H9 (cell line): ENCODE measurements around the gene ZC3H7B. TPM values are rescaled to one million over a fixed set of nuclear protein-coding genes. Genes with fewer than 3 reads are reported as not detected.

ENCODE experiments used
- DNase-seq: peaks from one replicate; pipeline ENCODE4 v3.0.0-alpha.2; 2017
- H2AFZ ChIP-seq: one replicate; pipeline ENCODE4 v1.6.1; 2013; ENCODE audit warnings: mild to moderate bottlenecking, low read length, control low read depth, moderate library complexity
- H2AK5ac ChIP-seq: 2 replicates; pipeline ENCODE4 v1.6.1; 2013; ENCODE audit warnings: low read length, control low read depth, mixed read lengths; ENCODE audit not compliant: insufficient read length
- H2BK120ac ChIP-seq: one replicate; pipeline ENCODE4 v1.6.1; 2013; ENCODE audit warnings: low read depth, mild to moderate bottlenecking, low read length, control low read depth, inconsistent platforms; ENCODE audit not compliant: poor library complexity, severe bottlenecking
- H2BK12ac ChIP-seq: 2 replicates; pipeline ENCODE4 v1.6.1; 2013; ENCODE audit warnings: low read length, control low read depth, mixed read lengths, low read depth; ENCODE audit not compliant: insufficient read length
- H2BK15ac ChIP-seq: 2 replicates; pipeline ENCODE4 v1.6.1; 2013; ENCODE audit warnings: low read depth, low read length, control low read depth
- H2BK20ac ChIP-seq: one replicate; pipeline ENCODE4 v1.6.1; 2013; ENCODE audit warnings: low read depth, mild to moderate bottlenecking, low read length, control low read depth, inconsistent platforms; ENCODE audit not compliant: poor library complexity, severe bottlenecking
- H2BK5ac ChIP-seq: 2 replicates; pipeline ENCODE4 v1.6.1; 2013; ENCODE audit warnings: low read length, control low read depth, mixed read lengths; ENCODE audit not compliant: insufficient read length
- H3K14ac ChIP-seq: 2 replicates; pipeline ENCODE4 v1.6.1; 2013; ENCODE audit warnings: low read length, control low read depth; ENCODE audit not compliant: insufficient read depth
- H3K18ac ChIP-seq: 2 replicates; pipeline ENCODE4 v1.6.1; 2013; ENCODE audit warnings: low read depth, mild to moderate bottlenecking, mixed read lengths, low read length, control low read depth; ENCODE audit not compliant: insufficient read length
- H3K23ac ChIP-seq: 2 replicates; pipeline ENCODE4 v1.6.1; 2013; ENCODE audit warnings: low read length, control low read depth, mixed read lengths, low read depth; ENCODE audit not compliant: insufficient read length
- H3K23me2 ChIP-seq: 2 replicates; pipeline ENCODE4 v1.6.1; 2013; ENCODE audit warnings: low read depth, mild to moderate bottlenecking, mixed read lengths, low read length, control low read depth; ENCODE audit not compliant: insufficient read length, poor library complexity, severe bottlenecking
- H3K27ac ChIP-seq: 2 replicates; pipeline ENCODE4 v1.5.1; 2013; ENCODE audit warnings: low read length, control low read depth, mixed read lengths, low read depth; ENCODE audit not compliant: insufficient read length
- H3K27me3 ChIP-seq: 2 replicates; pipeline ENCODE4 v1.6.1; 2013; ENCODE audit warnings: low read length, control low read depth, inconsistent platforms; ENCODE audit not compliant: insufficient read depth
- H3K4ac ChIP-seq: 2 replicates; pipeline ENCODE4 v1.6.1; 2013; ENCODE audit warnings: low read depth, mild to moderate bottlenecking, control low read depth, inconsistent platforms, low read length, moderate library complexity
- H3K4me1 ChIP-seq: 2 replicates; pipeline ENCODE4 v1.6.1; 2013; ENCODE audit warnings: low read length, control low read depth, inconsistent platforms; ENCODE audit not compliant: insufficient read depth
- H3K4me2 ChIP-seq: 2 replicates; pipeline ENCODE4 v1.6.1; 2013; ENCODE audit warnings: low read length, control low read depth, mixed read lengths; ENCODE audit not compliant: insufficient read length, insufficient read depth
- H3K56ac ChIP-seq: 2 replicates; pipeline ENCODE4 v1.6.1; 2013; ENCODE audit warnings: low read depth, mild to moderate bottlenecking, mixed read lengths, low read length, control low read depth; ENCODE audit not compliant: insufficient read length
- H3K79me1 ChIP-seq: 2 replicates; pipeline ENCODE4 v1.6.1; 2013; ENCODE audit warnings: low read depth, mild to moderate bottlenecking, moderate library complexity, low read length, control low read depth, inconsistent platforms; ENCODE audit not compliant: insufficient read depth, poor library complexity, severe bottlenecking
- H3K79me2 ChIP-seq: 2 replicates; pipeline ENCODE4 v1.6.1; 2013; ENCODE audit warnings: low read length, control low read depth, inconsistent platforms; ENCODE audit not compliant: insufficient read depth
- H3K9ac ChIP-seq: 2 replicates; pipeline ENCODE4 v1.6.1; 2013; ENCODE audit warnings: low read length, control low read depth, mixed read lengths; ENCODE audit not compliant: insufficient read length; ENCODE audit errors: extremely low read depth
- H3K9me3 ChIP-seq: one replicate; pipeline ENCODE4 v1.6.1; 2013; ENCODE audit warnings: low read depth, low read length, inconsistent platforms; ENCODE audit not compliant: control insufficient read depth
- H3T11ph ChIP-seq: one replicate; pipeline ENCODE4 v1.6.1; 2013; ENCODE audit warnings: mild to moderate bottlenecking, low read length, control low read depth, inconsistent platforms
- H4K20me1 ChIP-seq: one replicate; pipeline ENCODE4 v1.6.1; 2013; ENCODE audit not compliant: control insufficient read depth, insufficient read length, insufficient read depth
- H4K5ac ChIP-seq: 2 replicates; pipeline ENCODE4 v1.6.1; 2013; ENCODE audit warnings: low read depth, mild to moderate bottlenecking, mixed read lengths, low read length, control low read depth; ENCODE audit not compliant: insufficient read length
- H4K8ac ChIP-seq: replicated peaks from 2 replicates; pipeline ENCODE4 v1.6.1; 2013; ENCODE audit warnings: low read length, control low read depth, mixed read lengths, low read depth; ENCODE audit not compliant: insufficient read length
- H4K91ac ChIP-seq: 2 replicates; pipeline ENCODE4 v1.6.1; 2013; ENCODE audit warnings: low read depth, mild to moderate bottlenecking, moderate library complexity, mixed read lengths, low read length, control low read depth; ENCODE audit not compliant: insufficient read length
- H3K27ac Mint-ChIP-seq, 3 experiments: 2 replicates in 2 of 3; 3 replicates in 1 of 3; pipeline ENCODE4 v1.8.0; 2020 to 2021; ENCODE audit warnings: mixed read lengths in 3 of 3, mild to moderate bottlenecking in 1 of 3, moderate library complexity in 1 of 3
- H3K27me3 Mint-ChIP-seq: 2 replicates; pipeline ENCODE4 v1.8.0; 2021; ENCODE audit warnings: low read depth, mild to moderate bottlenecking, moderate library complexity, mixed read lengths
- H3K36me3 Mint-ChIP-seq, 3 experiments: 2 replicates in 2 of 3; 3 replicates in 1 of 3; pipeline ENCODE4 v1.8.0; 2020 to 2021; ENCODE audit warnings: low read depth in 3 of 3, mixed read lengths in 3 of 3; ENCODE audit not compliant: insufficient read depth in 1 of 3
- H3K4me1 Mint-ChIP-seq, 2 experiments: 2 replicates each; pipeline ENCODE4 v1.8.0; 2020; ENCODE audit warnings: mixed read lengths in 2 of 2
- H3K4me3 Mint-ChIP-seq, 2 experiments: 2 replicates in 1 of 2; 3 replicates in 1 of 2; pipeline ENCODE4 v1.8.0; 2020 to 2021; ENCODE audit warnings: mild to moderate bottlenecking in 2 of 2, mixed read lengths in 2 of 2, moderate library complexity in 1 of 2
- H3K9me3 Mint-ChIP-seq, 2 experiments: 2 replicates in 1 of 2; 3 replicates in 1 of 2; pipeline ENCODE4 v1.8.0; 2020; ENCODE audit warnings: mild to moderate bottlenecking in 2 of 2, mixed read lengths in 2 of 2, moderate library complexity in 1 of 2
- WGBS: extraction: QIAGEN DNeasy Blood & Tissue Kit; methylation state at CpG from one replicate; pipeline ENCODE4 v1.1.7; 2013; ENCODE audit warnings: missing lambda C conversion rate, low lambda C conversion rate, mixed read lengths; ENCODE audit not compliant: insufficient read length; ENCODE audit errors: extremely low coverage; 5-methylcytosine and 5-hydroxymethylcytosine counted together
- total RNA-seq: library from RNA; stranded (reverse); gene quantifications from 2 replicates; pipeline ENCODE4 v1.2.1, GENCODE V29; 2021
- TF ChIP-seq, protein P1 (sequence below): fragments of 200-600 bp; sonication (generic); conservative IDR thresholded peaks from 3 replicates; pipeline ENCODE4 v1.8.0; 2021; ENCODE audit warnings: antibody characterized with exemption, mild to moderate bottlenecking

Gene ZC3H7B
- total RNA-seq, 1 experiment from 2014 or later: 69.3 TPM

DNA sequence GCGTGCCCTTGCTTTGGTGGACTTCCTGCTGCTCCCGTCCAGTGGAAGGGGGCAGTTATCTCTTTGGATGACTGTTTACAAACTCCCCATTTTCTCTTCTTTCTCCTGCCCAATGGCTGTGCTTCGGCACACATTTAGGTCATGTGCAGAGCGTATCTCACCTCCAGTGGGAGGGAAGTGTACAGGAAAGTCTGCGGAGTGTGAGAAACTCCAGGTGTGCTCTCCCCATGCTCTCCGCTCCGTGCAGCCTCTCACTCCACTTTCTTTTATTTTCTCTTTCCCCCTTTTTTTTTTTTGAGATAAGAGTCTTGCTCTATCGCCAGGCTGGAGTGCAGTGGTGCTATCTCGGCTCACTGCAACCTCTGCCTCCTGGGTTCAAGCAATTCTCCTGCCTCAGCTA, 68.5 kb downstream of the ZC3H7B start:
- H3K14ac ChIP-seq: no peak overlapping the region
- Mint-ChIP-seq H3K4me3 (no peak overlapping the region), H3K27ac (no peak overlapping the region; a peak in 1 of 7 replicates), H3K27me3 (peaks cover 9% of the 10 kb centered on the region; the same call in 1 of the 2 replicates), H3K9me3 (no peaks in the 10 kb centered on the region), H3K36me3 (no peaks in the 10 kb centered on the region), H3K4me1 (peaks cover 15 to 24% of the 10 kb centered on the region in 2 experiments)
- H3K18ac ChIP-seq: no peak overlapping the region
- no peaks in the 10 kb centered on the region for H3K23me2 ChIP-seq
- H3K27ac ChIP-seq: no peak overlapping the region
- no peak overlapping the region for H3K56ac ChIP-seq
- no peaks in the 10 kb centered on the region; the same call in 1 of the 2 replicates for H3K4me1 ChIP-seq
- no peak for DNase-seq
- no peak overlapping the region for H3T11ph ChIP-seq
- no peaks in the 10 kb centered on the region for H3K79me1 ChIP-seq
- H3K23ac ChIP-seq: no peak overlapping the region
- H3K4ac ChIP-seq: no peak overlapping the region
- H3K9ac ChIP-seq: no peak overlapping the region
- H4K91ac ChIP-seq: no peak overlapping the region
- no peak overlapping the region for H2BK12ac ChIP-seq
- H2BK5ac ChIP-seq: no peak overlapping the region
- no peak overlapping the region for H2BK20ac ChIP-seq
- TF ChIP-seq, protein P1, sequence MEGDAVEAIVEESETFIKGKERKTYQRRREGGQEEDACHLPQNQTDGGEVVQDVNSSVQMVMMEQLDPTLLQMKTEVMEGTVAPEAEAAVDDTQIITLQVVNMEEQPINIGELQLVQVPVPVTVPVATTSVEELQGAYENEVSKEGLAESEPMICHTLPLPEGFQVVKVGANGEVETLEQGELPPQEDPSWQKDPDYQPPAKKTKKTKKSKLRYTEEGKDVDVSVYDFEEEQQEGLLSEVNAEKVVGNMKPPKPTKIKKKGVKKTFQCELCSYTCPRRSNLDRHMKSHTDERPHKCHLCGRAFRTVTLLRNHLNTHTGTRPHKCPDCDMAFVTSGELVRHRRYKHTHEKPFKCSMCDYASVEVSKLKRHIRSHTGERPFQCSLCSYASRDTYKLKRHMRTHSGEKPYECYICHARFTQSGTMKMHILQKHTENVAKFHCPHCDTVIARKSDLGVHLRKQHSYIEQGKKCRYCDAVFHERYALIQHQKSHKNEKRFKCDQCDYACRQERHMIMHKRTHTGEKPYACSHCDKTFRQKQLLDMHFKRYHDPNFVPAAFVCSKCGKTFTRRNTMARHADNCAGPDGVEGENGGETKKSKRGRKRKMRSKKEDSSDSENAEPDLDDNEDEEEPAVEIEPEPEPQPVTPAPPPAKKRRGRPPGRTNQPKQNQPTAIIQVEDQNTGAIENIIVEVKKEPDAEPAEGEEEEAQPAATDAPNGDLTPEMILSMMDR: no peak
- no peak overlapping the region for H4K5ac ChIP-seq
- no peak overlapping the region for H2AFZ ChIP-seq
- no peaks in the 10 kb centered on the region for H4K20me1 ChIP-seq
- no peak overlapping the region for H2AK5ac ChIP-seq
- no peak overlapping the region for H2BK120ac ChIP-seq
- no peaks in the 10 kb centered on the region for H3K9me3 ChIP-seq
- H3K27me3 ChIP-seq: no peaks in the 10 kb centered on the region
- WGBS: no CpG with 5 or more reads among the region's 9 CpGs
- no peaks in the 10 kb centered on the region for H3K79me2 ChIP-seq
- H3K4me2 ChIP-seq: no peak overlapping the region
- no peak overlapping the region for H4K8ac ChIP-seq
- H2BK15ac ChIP-seq: no peak overlapping the region
